ENCODE measurements around the gene HERPUD2. TPM values are rescaled to one million over a fixed set of nuclear protein-coding genes. Genes with fewer than 3 reads are reported as not detected.

Gene HERPUD2
- total RNA-seq, 1 donor from 2014 or later: 28.0 TPM

DNA sequence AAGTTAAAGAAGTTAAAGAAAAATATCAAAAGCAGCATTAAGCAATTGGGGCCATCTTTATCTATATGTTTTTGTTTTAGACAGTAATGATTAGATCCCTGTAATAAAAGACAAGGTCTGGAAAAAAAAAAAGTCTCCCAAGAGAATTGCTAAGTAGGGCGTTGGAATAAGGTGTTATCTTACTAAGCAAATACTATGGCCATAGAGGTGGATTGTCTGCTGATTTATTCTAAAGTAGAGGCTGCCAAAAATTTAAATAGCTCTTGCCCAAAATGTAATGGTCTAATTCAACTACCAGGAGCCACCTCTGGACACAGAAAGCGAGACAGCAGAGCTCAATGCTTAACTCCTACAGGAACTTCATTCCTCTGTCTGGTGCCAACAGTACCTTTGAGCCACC lies 71.6 kb downstream of the HERPUD2 start:
- Histone ChIP-seq H2AFZ (ENCODE audit: low read depth, low read length) (no peak overlapping the region), H3K4me1 (ENCODE audit: insufficient read depth, low read length) (no peaks in the 10 kb centered on the region), H3K4me2 (ENCODE audit: low read length) (no peak overlapping the region), H3K36me3 (ENCODE audit: insufficient read depth, low read length) (peaks cover 4% of the 10 kb centered on the region), H3K79me2 (ENCODE audit: insufficient read depth, low read length) (no peaks in the 10 kb centered on the region), H3K27ac (ENCODE audit: low read depth, low read length) (no peak overlapping the region), H4K20me1 (ENCODE audit: insufficient read depth, low read length) (no peaks in the 10 kb centered on the region), H3K27me3 (ENCODE audit: insufficient read depth, low read length) (no peaks in the 10 kb centered on the region), H3K4me3 (ENCODE audit: insufficient read depth, low read depth, low read length) (no peak overlapping the region), H3K9me3 (ENCODE audit: insufficient read depth, low read depth, low read length) (no peaks in the 10 kb centered on the region), H3K9ac (ENCODE audit: low read length) (no peak overlapping the region)
- Mint-ChIP-seq H3K27ac (ENCODE audit: unreplicated experiment) (no peak overlapping the region), H3K36me3 (ENCODE audit: low read depth, unreplicated experiment) (peaks cover 2% of the 10 kb centered on the region), H3K4me1 (ENCODE audit: low read depth, unreplicated experiment) (no peaks in the 10 kb centered on the region), H3K9me3 (ENCODE audit: unreplicated experiment) (no peaks in the 10 kb centered on the region), H3K4me3 (ENCODE audit: unreplicated experiment) (no peak overlapping the region), H3K27me3 (ENCODE audit: low read depth, unreplicated experiment) (no peaks in the 10 kb centered on the region)
- no peak for TF ChIP-seq EZH2 (IDR thresholded peaks at IDR 0.05; ENCODE audit: insufficient read depth, low read length)
- TF ChIP-seq, protein P1, sequence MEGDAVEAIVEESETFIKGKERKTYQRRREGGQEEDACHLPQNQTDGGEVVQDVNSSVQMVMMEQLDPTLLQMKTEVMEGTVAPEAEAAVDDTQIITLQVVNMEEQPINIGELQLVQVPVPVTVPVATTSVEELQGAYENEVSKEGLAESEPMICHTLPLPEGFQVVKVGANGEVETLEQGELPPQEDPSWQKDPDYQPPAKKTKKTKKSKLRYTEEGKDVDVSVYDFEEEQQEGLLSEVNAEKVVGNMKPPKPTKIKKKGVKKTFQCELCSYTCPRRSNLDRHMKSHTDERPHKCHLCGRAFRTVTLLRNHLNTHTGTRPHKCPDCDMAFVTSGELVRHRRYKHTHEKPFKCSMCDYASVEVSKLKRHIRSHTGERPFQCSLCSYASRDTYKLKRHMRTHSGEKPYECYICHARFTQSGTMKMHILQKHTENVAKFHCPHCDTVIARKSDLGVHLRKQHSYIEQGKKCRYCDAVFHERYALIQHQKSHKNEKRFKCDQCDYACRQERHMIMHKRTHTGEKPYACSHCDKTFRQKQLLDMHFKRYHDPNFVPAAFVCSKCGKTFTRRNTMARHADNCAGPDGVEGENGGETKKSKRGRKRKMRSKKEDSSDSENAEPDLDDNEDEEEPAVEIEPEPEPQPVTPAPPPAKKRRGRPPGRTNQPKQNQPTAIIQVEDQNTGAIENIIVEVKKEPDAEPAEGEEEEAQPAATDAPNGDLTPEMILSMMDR (IDR thresholded peaks at IDR 0.05; ENCODE audit: insufficient read depth, low read depth, low read length): no peak
- FAIRE-seq (no peak), DNase-seq (ENCODE audit: low read depth) (no peak)

DNA sequence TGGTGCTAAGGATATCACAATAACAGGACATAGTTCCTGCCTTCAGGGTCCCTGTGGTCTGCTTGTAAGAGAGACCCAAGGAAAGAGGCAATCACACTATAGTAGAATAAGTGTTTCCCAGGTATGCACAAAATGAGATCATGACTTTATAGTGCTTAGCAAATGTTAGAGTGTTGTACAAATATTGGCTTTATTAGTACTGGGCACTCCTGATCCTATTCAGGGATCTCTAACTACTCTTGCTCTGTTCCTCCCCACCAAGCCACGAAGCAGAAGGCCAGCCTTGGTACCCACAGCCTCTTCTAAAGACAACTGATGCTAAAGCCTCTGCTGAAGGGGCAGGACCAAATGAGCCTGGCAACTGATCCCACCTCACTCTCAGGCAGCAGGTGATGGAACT lies 75.1 kb downstream of the HERPUD2 start:
- Mint-ChIP-seq H3K4me3 (ENCODE audit: unreplicated experiment) (no peak overlapping the region), H3K27me3 (ENCODE audit: low read depth, unreplicated experiment) (no peaks in the 10 kb centered on the region), H3K4me1 (ENCODE audit: low read depth, unreplicated experiment) (peaks cover 8% of the 10 kb centered on the region), H3K27ac (ENCODE audit: unreplicated experiment) (no peak overlapping the region), H3K36me3 (ENCODE audit: low read depth, unreplicated experiment) (peaks cover 10% of the 10 kb centered on the region), H3K9me3 (ENCODE audit: unreplicated experiment) (no peaks in the 10 kb centered on the region)
- no peak overlapping the region for H3K9ac ChIP-seq (ENCODE audit: low read length)
- H3K27me3 ChIP-seq (ENCODE audit: insufficient read depth, low read length): no peaks in the 10 kb centered on the region
- H3K4me2 ChIP-seq (ENCODE audit: low read length): no peak overlapping the region
- no peaks in the 10 kb centered on the region for H3K9me3 ChIP-seq (ENCODE audit: insufficient read depth, low read depth, low read length)
- no peaks in the 10 kb centered on the region for H3K36me3 ChIP-seq (ENCODE audit: insufficient read depth, low read length)
- no peak overlapping the region for H3K27ac ChIP-seq (ENCODE audit: low read depth, low read length)
- no peaks in the 10 kb centered on the region for H3K79me2 ChIP-seq (ENCODE audit: insufficient read depth, low read length)
- H2AFZ ChIP-seq (ENCODE audit: low read depth, low read length): no peak overlapping the region
- DNase-seq (ENCODE audit: low read depth): no peak
- no peaks in the 10 kb centered on the region for H4K20me1 ChIP-seq (ENCODE audit: insufficient read depth, low read length)
- no peak for FAIRE-seq
- TF ChIP-seq EZH2 (IDR thresholded peaks at IDR 0.05; ENCODE audit: insufficient read depth, low read length): no peak
- TF ChIP-seq, protein P1 (IDR thresholded peaks at IDR 0.05; ENCODE audit: insufficient read depth, low read depth, low read length): no peak
- no peaks in the 10 kb centered on the region for H3K4me1 ChIP-seq (ENCODE audit: insufficient read depth, low read length)
- no peak overlapping the region for H3K4me3 ChIP-seq (ENCODE audit: insufficient read depth, low read depth, low read length)

DNA sequence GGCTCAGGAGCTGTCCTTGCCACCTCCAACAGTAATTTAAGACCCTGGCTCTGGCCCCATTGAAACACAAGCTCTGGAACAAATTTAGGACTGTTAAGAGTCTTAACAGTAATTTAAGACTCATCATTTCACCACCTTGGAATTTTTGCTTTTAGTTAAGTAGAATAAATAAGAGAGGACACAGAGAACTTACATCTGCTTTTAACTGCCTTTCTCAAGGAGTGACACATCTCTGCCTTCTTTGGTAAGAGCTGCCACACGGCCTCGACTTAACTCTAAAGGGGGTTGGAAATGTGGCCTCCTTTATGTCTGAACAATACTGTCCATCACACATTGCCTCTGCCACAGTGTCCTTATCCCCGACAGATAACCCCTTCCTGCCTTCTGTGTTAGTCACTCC lies 77.9 kb downstream of the HERPUD2 start:
- DNase-seq (ENCODE audit: low read depth): peak; percentile 5
- Histone ChIP-seq H3K79me2 (ENCODE audit: insufficient read depth, low read length) (no peaks in the 10 kb centered on the region), H3K27me3 (ENCODE audit: insufficient read depth, low read length) (no peaks in the 10 kb centered on the region), H4K20me1 (ENCODE audit: insufficient read depth, low read length) (no peaks in the 10 kb centered on the region), H3K4me1 (ENCODE audit: insufficient read depth, low read length) (no peaks in the 10 kb centered on the region), H3K4me3 (ENCODE audit: insufficient read depth, low read depth, low read length) (no peak overlapping the region), H3K9ac (ENCODE audit: low read length) (no peak overlapping the region), H3K9me3 (ENCODE audit: insufficient read depth, low read depth, low read length) (no peaks in the 10 kb centered on the region), H2AFZ (ENCODE audit: low read depth, low read length) (no peak overlapping the region), H3K36me3 (ENCODE audit: insufficient read depth, low read length) (no peaks in the 10 kb centered on the region), H3K27ac (ENCODE audit: low read depth, low read length) (no peak overlapping the region), H3K4me2 (ENCODE audit: low read length) (no peak overlapping the region)
- TF ChIP-seq EZH2 (IDR thresholded peaks at IDR 0.05; ENCODE audit: insufficient read depth, low read length): no peak
- TF ChIP-seq, protein P1 (IDR thresholded peaks at IDR 0.05; ENCODE audit: insufficient read depth, low read depth, low read length): no peak
- Mint-ChIP-seq H3K36me3 (ENCODE audit: low read depth, unreplicated experiment) (peaks cover 12% of the 10 kb centered on the region), H3K4me1 (ENCODE audit: low read depth, unreplicated experiment) (peaks cover 8% of the 10 kb centered on the region), H3K9me3 (ENCODE audit: unreplicated experiment) (no peaks in the 10 kb centered on the region), H3K27me3 (ENCODE audit: low read depth, unreplicated experiment) (no peaks in the 10 kb centered on the region), H3K4me3 (ENCODE audit: unreplicated experiment) (no peak overlapping the region), H3K27ac (ENCODE audit: unreplicated experiment) (peak overlapping the region; percentile 15)
- no peak for FAIRE-seq

Measured in astrocyte (in vitro differentiated cells and primary cell).